Colonic mucosa (tissue), 4 donors: Measurements from ENCODE around the gene EHD1. TPM values are rescaled to one million over a fixed set of nuclear protein-coding genes. Genes with fewer than 3 reads are reported as not detected.

Experiments used
- DNase-seq: peaks from one replicate; pipeline ENCODE4 v3.0.0-alpha.2; 2020
- H3K27ac ChIP-seq: fragments of 200-600 bp; one replicate; pipeline ENCODE4 v1.8.0; 2021
- H3K27me3 ChIP-seq: fragments of 200-600 bp; one replicate; pipeline ENCODE4 v1.8.0; 2021
- H3K36me3 ChIP-seq: fragments of 200-600 bp; one replicate; pipeline ENCODE4 v1.8.0; 2021
- H3K4me1 ChIP-seq: fragments of 200-600 bp; one replicate; pipeline ENCODE4 v1.8.0; 2021; ENCODE audit warnings: mild to moderate bottlenecking
- H3K4me3 ChIP-seq: fragments of 200-600 bp; one replicate; pipeline ENCODE4 v1.8.0; 2021
- H3K9ac ChIP-seq, 2 donors: one replicate each; pipeline ENCODE4 v1.7.0; 2013; ENCODE audit warnings: control low read depth in 2 of 2, low read depth in 2 of 2, low read length in 2 of 2
- H3K9me3 ChIP-seq: fragments of 200-600 bp; one replicate; pipeline ENCODE4 v1.8.0; 2021
- CTCF ChIP-seq: fragments of 200-600 bp; IDR thresholded peaks from one replicate; pipeline ENCODE4 v1.8.0; 2022; ENCODE audit warnings: antibody characterized with exemption, mild to moderate bottlenecking
- intact Hi-C: fragments of 100-400 bp; cut with DNase I; formaldehyde crosslinking; loops from one replicate; pipeline ENCODE4 v1.14.1; 2022
- total RNA-seq, 2 donors: library from RNA; stranded (reverse); fragmentation: NEBNext Ultra II Directional in 1 of 2; extraction: Animal tissue kit (Norgen Biotek cat#: 25700) in 1 of 2; gene quantifications; one replicate each; pipeline ENCODE4 v1.2.1, GENCODE V29; 2021
- donor health status: healthy.
- donor health status: DM: no; HTN: no; CAD: no.
- donor health status: DM: no; HTN: no; CAD: no.

Gene EHD1
- total RNA-seq, 2 donors from 2014 or later, result 66.5 to 72.3 TPM

DNA sequence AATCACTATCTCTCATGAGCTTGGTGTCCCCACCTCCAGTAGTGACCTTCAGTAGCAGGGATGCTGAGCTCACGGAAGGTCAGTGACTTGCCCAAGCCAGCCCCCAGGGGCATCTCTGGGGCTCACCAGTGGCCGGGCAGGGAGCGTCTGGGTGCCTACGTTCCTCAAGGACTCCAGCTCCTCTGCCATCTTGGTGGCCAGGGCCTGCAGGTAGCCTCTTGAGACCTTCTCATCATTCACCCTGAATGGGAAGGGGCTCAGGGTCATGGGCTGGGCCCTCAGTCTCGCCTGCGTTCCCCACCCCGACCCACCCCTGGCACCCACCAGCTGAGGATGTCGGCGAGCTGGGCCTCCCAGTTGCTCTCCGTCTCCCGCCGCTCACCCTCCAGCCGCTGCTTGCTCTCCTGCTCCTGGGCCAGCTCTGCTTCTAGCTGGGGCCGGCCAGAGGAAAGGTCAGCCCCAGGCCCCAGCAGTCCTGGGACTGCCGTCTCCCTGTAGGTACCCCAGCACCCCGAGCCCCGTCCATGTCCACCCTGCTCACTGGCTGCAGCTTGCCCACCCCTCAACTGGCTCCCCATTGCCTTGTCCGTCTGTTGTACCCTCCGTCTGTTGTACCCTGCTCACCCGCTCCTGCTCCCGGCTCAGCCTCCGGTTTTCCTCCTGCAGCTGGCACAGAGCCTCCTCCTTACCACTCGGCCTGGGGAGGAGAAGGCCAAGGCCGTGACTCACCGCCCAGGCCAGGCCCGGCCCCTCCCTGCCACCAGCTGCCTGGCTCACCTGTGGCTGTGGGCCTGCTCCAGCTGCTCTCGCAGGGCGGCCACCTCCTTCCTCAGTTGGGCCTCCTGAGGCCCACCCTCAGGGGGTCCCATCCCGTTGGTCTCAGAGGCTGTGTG lies 43.5 kb downstream of the EHD1 start:
- Histone ChIP-seq H3K36me3 (peaks cover 4% of the 10 kb centered on the region), H3K27me3 (no peaks in the 10 kb centered on the region), H3K9ac (no peak overlapping the region), H3K4me3 (no peak overlapping the region), H3K27ac (no peak overlapping the region), H3K4me1 (no peaks in the 10 kb centered on the region), H3K9me3 (no peaks in the 10 kb centered on the region)
- no peak for DNase-seq
- TF ChIP-seq CTCF, result no peak
- intact Hi-C loops, result no loop called here

DNA sequence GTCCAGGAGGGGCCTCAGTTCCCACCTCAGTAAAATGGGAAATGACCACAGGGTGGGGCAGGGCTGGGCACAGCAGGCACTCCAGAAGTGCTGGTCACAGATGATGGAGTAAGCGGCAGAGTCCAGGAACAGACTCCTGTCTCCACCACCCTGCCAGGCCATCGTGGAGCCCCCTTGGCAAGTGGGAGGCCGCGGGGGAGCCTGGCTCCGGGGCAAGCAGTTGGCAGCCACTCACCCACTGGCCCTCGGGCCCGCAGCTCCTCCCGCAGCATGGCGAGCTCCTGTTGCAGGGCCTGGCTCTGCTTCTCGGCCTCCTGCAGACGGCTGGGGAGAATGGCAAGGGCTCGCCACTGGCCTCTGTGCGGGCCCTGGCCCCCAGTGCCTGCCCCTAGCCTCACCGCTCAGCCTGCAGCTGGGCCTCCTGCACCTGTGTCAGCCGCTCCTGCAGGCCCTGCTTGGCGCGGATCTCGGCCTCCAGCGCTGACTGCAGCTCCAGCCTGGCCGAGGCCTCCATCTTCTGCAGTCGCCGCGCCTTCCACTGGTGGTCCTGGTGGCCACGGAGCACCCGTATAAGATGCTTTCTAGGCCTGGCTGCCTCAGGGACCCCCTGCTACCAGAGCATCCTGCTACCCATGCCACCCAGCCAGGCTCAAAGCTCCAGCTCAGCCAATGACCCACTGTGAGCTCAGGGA lies 44.2 kb downstream of the EHD1 start:
- Histone ChIP-seq H3K9ac (no peak overlapping the region), H3K36me3 (peaks cover 4% of the 10 kb centered on the region), H3K27ac (no peak overlapping the region), H3K4me1 (no peaks in the 10 kb centered on the region), H3K4me3 (no peak overlapping the region), H3K27me3 (no peaks in the 10 kb centered on the region), H3K9me3 (no peaks in the 10 kb centered on the region)
- DNase-seq, result no peak
- no peak for TF ChIP-seq CTCF
- intact Hi-C loops, result no loop called here

- peaks cover 4% of the 10 kb centered on the region for H3K36me3 ChIP-seq
- no peak overlapping the region for H3K9ac ChIP-seq
- no peak for TF ChIP-seq CTCF
- no peak overlapping the region for H3K27ac ChIP-seq
- no peak for DNase-seq
- H3K4me3 ChIP-seq, result no peak overlapping the region
- no peaks in the 10 kb centered on the region for H3K9me3 ChIP-seq
- no peaks in the 10 kb centered on the region for H3K27me3 ChIP-seq
- intact Hi-C loops, result no loop called here
- H3K4me1 ChIP-seq, result no peaks in the 10 kb centered on the region
Measured at GRCh38 chr11:64833509-64833908, 44.9 kb downstream of the EHD1 start.

DNA sequence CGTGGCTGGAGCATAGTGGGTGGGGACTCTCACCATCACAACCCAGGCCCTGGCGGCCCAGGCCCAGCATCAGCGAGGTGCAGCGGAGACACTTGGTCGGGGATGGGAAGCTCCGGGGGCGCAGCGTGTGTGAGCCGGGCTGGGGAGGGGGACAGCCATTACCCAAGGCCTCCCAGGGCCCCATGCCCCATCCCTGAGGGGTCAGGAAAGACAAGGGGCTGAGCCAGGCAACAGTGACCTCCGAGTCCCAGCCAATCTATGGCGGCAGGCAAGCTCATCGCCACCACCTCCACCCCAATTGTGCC lies 45.3 kb downstream of the EHD1 start:
- TF ChIP-seq CTCF, result no peak
- no peaks in the 10 kb centered on the region for H3K9me3 ChIP-seq
- H3K27ac ChIP-seq, result no peak overlapping the region
- intact Hi-C loops, result no loop called here
- H3K4me1 ChIP-seq, result no peaks in the 10 kb centered on the region
- H3K36me3 ChIP-seq, result peaks cover 4% of the 10 kb centered on the region
- no peaks in the 10 kb centered on the region for H3K27me3 ChIP-seq
- no peak overlapping the region for H3K9ac ChIP-seq
- no peak for DNase-seq
- no peak overlapping the region for H3K4me3 ChIP-seq

DNA sequence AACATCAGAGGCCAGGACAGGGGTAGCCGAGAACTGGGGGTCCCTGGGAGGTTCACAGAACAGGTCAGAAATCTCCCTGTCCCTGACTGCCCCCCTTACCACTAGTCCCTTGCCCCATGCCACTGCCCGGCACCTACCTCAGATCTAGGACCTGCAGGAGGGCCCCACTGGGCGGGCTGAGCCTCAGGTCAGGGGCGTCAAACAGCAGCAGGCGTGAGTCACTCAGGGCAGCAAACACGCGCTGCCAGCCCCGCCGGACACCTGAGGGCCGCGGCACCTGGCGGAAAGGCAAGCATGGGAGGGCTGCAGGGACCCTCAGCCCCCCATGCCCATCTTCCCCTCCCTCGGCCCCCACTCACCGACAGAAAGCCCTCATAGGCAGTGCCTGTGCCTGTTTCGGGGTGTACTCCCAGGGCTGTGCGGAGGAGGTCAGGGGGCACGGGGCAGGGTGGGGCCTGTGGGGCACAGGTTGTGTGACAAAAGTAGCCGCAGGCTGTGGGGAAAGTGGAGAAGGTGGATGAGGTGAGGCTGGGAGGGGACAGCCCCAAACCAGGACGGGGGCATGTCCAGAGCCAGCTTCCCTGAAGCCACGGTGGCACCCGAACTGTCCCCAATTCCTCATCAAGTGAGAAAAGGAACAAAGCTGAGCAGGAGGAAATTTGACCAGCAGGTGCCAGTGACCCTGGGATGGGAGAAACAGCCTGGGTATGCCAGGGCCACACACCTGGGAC lies 45.8 kb downstream of the EHD1 start:
- Histone ChIP-seq H3K4me3 (no peak overlapping the region), H3K9me3 (no peaks in the 10 kb centered on the region), H3K9ac (no peak overlapping the region), H3K27me3 (no peaks in the 10 kb centered on the region), H3K36me3 (peaks cover 4% of the 10 kb centered on the region), H3K27ac (no peak overlapping the region), H3K4me1 (no peaks in the 10 kb centered on the region)
- no peak for TF ChIP-seq CTCF
- no peak for DNase-seq
- intact Hi-C loops, result no loop called here
